NCI-H345 treated with DMSO at 0.1 percent for 48 hours (cell line): ENCODE results near the gene ARID3B.

Source experiments
- DNase-seq: peaks from one replicate; lab custom pipeline; 2025; ENCODE audit not compliant: unreplicated experiment; lab: John Stamatoyannopoulos, UW

Gene ARID3B

GRCh38 chr15:74603789-74604705 lies 63.0 kb downstream of the ARID3B start:
- DNase-seq = no peak

- no peak for DNase-seq
Observed at GRCh38 chr15:74604983-74605794, 64.2 kb downstream of the ARID3B start.

- DNase-seq = no peak
Observed at GRCh38 chr15:74605795-74606150, 64.8 kb downstream of the ARID3B start.

GRCh38 chr15:74608786-74609185 lies 67.8 kb downstream of the ARID3B start:
- DNase-seq = no peak

- DNase-seq = no peak
Observed at GRCh38 chr15:74609938-74610301, 68.9 kb downstream of the ARID3B start.

GRCh38 chr15:74610302-74610951 lies 69.4 kb downstream of the ARID3B start:
- no peak for DNase-seq

GRCh38 chr15:74611341-74611740 lies 70.3 kb downstream of the ARID3B start:
- no peak for DNase-seq

- no peak for DNase-seq
Observed at GRCh38 chr15:74611834-74612233, 70.8 kb downstream of the ARID3B start.

- no peak for DNase-seq
Observed at GRCh38 chr15:74612677-74613076, 71.7 kb downstream of the ARID3B start.

GRCh38 chr15:74613089-74613952 lies 72.3 kb downstream of the ARID3B start:
- no peak for DNase-seq

GRCh38 chr15:74613953-74614743 lies 73.1 kb downstream of the ARID3B start:
- DNase-seq = no peak

- peak; percentile 23 for DNase-seq
Observed at GRCh38 chr15:74614744-74615507, 73.9 kb downstream of the ARID3B start.

- DNase-seq = peak; percentile 83
Observed at GRCh38 chr15:74615508-74616365, 74.7 kb downstream of the ARID3B start, which contains the start of gene CLK3. Gene CLK3, plus strand, starts transcription at chr15:74615836. Its CDS starts 3,361 bp downstream, at chr15:74619197.

GRCh38 chr15:74616366-74616939 lies 75.4 kb downstream of the ARID3B start:
- peak; percentile 13 for DNase-seq

GRCh38 chr15:74616996-74617395 lies 76.0 kb downstream of the ARID3B start:
- DNase-seq = no peak

- no peak for DNase-seq
Observed at GRCh38 chr15:74618841-74619596, 78.0 kb downstream of the ARID3B start.
